ENCODE results near the gene AFTPH. TPM values are rescaled to one million over a fixed set of nuclear protein-coding genes. Genes with fewer than 3 reads are reported as not detected.
A peak's percentile ranks its signal among the peaks of the same experiment; 100 is the strongest.

AFTPH gene
- total and polyA plus RNA-seq, 9 of the 15 experiments (the other 6 are each of a cell fraction or from before 2014, with no cell fraction given) = 8.0 to 26.2 (median 13.8) TPM

GRCh38 chr2:64609227-64609941 lies 85.3 kb downstream of the AFTPH start (continued):
- no peak for TF ChIP-seq NR2C2 (CRISPR knock-in tag; IDR thresholded peaks at IDR 0.05)
- 0 out of 2 replicates have a peak, but pooled peaks have one; percentile 44 for TF ChIP-seq NR2C2 (tag; IDR thresholded peaks at IDR 0.05)
- no peak for TF ChIP-seq ZNF217 (CRISPR knock-in tag; IDR thresholded peaks at IDR 0.05)
- peak in 2 of 3 experiments; percentile 55 to 87; a peak in 3 of 6 replicates for TF ChIP-seq ZBTB11 (CRISPR knock-in tag; IDR thresholded peaks at IDR 0.05)
- TF ChIP-seq THRB (CRISPR knock-in tag; conservative IDR thresholded peaks at IDR 0.05) = no peak
- TF ChIP-seq SIRT6 (IDR thresholded peaks at IDR 0.05; ENCODE audit: low read depth, low read length) = no peak
- no peak for TF ChIP-seq ZNF407 (IDR thresholded peaks at IDR 0.05; ENCODE audit: low read depth)
- no peak for TF ChIP-seq ZNF740 (CRISPR knock-in tag; IDR thresholded peaks at IDR 0.05)
- TF ChIP-seq ZNF740 (tag; IDR thresholded peaks at IDR 0.05) = no peak; a peak in 1 of 4 replicates
- no peak for TF ChIP-seq TBL1XR1 (IDR thresholded peaks at IDR 0.05; ENCODE audit: low read length in 2 of 2)
- TF ChIP-seq CXXC5 (CRISPR knock-in tag; IDR thresholded peaks at IDR 0.05) = peak; percentile 89

Measured in K562 (cell line).